KBM-7 (cell line): ENCODE measurements around the gene SMIM10L2A.
"Not testable (repeated sequence)": the region's sequence is repeated elsewhere in the genome, so short reads cannot be mapped to it uniquely, and the experiment has no call there.

Source experiments
- DNase-seq: peaks from one replicate; pipeline ENCODE4 v3.0.0-alpha.2; 2015
- in situ Hi-C: fragments of 300-500 bp; cut with MboI; formaldehyde crosslinking; loops from 2 replicates; pipeline ENCODE4 v1.14.3; 2020; ENCODE audit warnings: low sequenced_read_pairs, low pct_unique_long_range_greater_than_20kb, mixed read lengths

Gene SMIM10L2A

DNA sequence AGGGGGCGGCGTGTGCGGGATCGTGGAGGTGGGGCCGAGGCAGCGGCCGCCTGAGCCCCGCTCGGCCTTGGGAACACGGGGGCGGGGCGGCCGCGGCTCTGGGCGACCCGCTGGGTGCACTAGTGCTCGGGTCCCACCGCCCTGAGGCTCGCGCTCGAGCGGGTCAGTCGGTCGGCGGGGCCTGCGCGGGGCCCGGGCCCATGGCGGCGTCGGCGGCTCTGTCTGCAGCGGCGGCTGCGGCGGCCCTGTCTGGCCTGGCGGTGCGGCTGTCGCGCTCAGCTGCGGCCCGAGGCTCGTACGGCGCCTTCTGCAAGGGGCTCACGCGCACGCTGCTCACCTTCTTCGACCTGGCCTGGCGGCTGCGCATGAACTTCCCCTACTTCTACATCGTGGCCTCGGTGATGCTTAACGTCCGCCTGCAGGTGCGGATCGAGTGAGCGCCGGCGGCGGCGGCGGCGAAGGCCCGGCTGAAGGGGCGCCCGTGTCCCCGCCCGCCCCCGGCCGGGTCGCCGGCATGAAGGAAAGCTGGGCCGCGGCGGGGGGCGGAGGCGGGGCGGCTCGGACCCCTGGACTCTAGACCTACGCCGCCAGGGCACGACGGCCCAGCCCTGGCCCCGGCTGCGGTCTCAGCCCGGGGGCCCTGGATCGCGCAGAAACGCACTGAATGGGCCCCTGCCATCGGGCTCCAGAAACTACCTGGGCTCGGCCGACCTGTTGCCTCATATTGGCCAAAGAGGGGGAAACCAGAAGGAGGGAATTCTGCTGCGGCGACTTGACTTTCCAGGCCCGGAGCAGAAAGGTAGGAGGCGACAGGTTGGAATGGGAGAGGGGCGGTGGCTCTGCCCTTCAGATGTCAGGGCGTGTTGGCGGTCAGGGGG, at the start of gene SMIM10L2A:
TSS of gene SMIM10L2A (plus strand) at position 13 of the 878 bp plus-strand sequence. CDS start at position 201, 188 bp downstream.
- peak; percentile 36 for DNase-seq
- in situ Hi-C loops: no loop called here

DNA sequence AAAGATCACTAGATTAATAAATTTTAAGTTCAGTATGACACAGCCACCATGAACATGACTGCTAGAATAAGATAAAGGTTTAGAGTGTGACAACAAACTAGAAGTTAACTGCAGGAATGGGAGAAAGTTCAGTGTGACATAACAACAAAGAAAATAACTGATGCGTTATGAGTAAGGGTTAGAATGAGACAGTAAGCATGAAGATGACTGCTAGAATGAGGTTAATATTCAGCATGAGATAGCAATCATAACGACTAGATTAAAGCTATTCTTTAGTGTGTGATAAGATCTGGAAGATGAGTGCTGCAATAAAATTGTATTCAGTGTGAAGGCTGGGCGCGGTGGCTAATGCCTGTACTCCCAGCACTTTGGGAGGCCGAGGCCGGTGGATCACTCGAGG, 48.4 kb upstream of the SMIM10L2A start:
- in situ Hi-C loops: no loop called here
- no peak for DNase-seq

DNA sequence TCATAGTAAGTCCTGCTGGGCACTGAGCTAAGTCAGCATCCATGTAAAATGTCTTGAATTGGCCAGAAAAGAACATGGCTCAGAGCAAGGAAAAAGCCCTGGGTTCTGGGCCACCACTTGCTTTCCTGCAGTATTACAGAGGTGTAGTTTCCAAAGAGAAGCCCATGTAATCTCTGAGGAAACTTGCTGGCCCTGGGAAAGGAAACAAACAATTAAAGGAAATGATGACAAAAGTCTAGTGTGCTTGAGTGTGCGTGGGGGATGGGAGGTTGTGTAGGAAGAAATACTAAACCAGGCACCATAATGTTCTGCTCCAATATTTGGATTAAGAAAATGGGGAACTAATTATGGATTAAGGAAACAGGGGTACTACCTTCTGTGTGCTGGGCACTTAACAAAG, 39.5 kb upstream of the SMIM10L2A start:
- in situ Hi-C loops: no loop called here

DNA sequence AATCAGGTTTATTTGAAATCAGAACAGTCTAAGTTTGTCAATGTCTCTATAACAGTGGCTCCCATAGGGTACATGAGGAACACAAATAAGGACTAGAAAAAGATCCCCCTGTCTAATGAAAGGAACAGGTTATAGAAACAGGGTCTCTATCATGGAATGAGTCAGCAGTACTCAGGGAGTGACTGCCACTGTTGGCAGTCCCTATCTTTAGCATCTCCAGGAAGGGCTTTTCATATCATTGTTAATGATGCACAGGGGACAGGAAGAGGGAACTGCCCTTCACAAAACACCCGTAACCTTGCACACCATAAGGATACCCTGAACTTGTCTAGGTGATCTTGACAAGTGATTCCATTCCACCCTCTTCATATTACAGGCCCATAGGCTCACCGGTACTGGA, 38.5 kb upstream of the SMIM10L2A start:
- no peak for DNase-seq

More for the DNA sequence above, 39.5 kb upstream of the SMIM10L2A start:
- no peak for DNase-seq

DNA sequence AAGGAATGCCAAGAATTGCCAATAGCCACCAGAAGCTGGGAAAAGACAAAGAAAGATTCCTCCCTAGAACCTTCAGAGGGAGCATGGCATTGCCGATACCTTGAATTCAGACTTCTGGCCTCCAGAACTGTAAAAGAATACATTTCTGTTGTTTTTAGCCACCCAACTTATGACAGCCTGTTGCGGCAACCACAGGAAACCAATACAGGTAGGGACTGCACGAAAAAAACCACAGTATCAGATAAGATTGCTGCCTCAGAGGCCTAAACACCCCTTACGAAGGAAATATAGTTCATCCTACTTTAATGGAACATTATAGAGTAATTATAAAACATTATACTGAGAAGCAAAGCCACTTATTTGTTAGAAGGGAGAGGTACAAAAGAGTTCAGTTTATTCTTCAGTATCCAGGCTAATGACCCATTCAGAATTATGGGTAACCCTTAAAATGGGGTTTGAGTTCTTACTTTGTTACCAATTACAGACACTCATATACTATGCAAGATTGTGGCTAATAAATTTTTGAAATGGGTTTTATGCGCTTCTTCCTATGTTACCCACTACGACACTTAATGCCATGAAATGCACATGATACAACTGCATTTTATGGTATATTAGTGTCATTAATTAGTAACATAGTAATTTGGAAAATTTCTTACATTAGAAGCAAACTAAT, 37.4 kb upstream of the SMIM10L2A start:
- DNase-seq: peak; percentile 56
- in situ Hi-C loops: no loop called here

More for the DNA sequence above, 38.5 kb upstream of the SMIM10L2A start:
- in situ Hi-C loops: no loop called here

DNA sequence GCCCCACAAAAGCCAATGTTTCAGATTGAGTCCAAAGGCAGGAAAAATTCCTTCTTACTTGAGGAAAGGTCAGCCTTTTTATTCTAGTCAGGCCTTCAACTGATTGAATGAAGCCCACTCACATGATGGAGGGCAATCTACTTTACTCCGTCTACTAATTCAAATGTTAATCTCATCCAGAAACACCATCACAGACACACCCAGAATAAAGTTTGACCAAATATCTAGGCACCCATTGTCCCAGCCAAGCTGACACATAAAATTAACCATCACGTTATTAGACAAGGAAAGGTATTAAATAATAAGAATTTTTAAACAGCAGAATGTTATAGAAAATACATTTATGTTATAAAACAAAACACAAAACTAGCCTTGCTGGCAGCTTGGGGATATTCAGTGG, 32.9 kb upstream of the SMIM10L2A start:
- in situ Hi-C loops: no loop called here

DNA sequence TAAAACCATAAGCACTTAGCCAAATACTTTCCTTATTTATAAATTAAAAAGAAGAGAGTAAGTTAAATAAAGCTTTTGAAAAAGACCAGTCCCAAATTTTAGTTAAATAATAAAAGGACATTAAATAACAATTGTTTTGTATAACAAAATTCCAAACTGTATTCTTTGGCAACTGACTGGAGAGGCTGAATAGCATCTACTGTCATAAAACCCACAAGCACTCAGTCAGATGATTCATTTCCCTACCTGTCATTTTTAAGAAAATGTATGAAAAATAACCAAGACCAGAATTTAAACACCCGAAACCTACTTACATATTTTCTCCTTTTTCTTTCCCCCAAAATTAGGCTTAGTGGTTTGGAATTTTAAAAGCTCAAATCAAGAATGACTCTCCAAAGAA, 32.5 kb upstream of the SMIM10L2A start:
- in situ Hi-C loops: no loop called here
- no peak for DNase-seq

More for the DNA sequence above, 32.9 kb upstream of the SMIM10L2A start:
- no peak for DNase-seq

DNA sequence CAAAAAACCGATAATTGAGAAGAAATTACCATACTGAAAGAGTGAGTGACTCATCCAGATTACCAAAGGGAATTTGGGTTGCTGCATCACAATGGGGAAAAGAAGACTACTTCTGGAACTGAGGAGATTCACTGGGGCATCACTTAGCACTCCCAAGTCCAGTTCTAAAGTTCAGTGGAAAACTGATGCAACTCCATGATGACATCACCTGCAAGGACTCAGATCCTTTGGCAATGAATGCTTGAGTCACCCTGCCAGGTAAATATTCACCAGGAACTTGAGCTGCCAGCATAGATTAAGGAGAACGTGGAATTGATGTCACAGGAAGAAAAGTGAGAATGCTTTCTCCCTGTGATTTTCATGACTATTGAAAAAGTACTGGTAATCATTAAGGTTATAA, 32.0 kb upstream of the SMIM10L2A start:
- DNase-seq: no peak
- in situ Hi-C loops: no loop called here

DNA sequence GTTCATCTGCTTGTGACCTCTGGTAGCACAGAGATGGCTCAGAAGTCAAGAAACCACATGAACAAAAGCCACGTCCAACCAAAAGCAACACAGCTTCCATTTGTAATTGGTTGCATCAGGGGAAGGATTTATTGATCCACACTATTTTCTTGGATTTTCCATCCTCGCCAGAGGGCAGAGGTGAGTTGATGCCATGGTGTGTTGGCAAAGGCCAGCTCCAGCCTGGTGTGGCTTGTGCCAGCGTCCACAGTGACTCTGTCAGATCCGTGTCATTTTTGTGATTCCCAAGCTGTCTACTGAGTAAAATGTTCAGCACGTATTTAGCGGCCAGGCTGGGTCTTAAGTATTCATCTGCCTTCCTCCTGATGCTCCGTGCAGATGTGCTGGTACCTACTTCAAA, 30.0 kb upstream of the SMIM10L2A start:
- no peak for DNase-seq
- in situ Hi-C loops: no loop called here

DNA sequence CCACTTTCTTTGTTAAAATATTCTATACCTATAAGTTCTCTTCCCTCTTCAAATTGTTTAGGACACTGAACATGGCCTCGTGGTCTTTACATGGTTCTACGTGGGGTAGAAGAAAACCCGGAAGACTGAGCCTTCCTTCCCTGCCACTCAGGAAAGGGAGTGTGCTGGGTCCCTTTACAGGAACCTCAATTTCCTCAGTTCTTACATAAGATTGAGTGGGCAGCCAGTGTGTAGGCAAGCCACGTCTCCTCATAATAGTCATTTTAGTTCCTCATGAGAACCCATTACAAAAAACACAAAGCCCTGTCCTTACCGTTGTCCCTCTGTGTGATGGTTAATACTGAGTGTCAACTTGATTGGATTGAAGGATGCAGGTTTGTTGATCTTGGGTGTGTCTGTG, 28.7 kb upstream of the SMIM10L2A start:
- DNase-seq: peak; percentile 27
- in situ Hi-C loops: no loop called here

DNA sequence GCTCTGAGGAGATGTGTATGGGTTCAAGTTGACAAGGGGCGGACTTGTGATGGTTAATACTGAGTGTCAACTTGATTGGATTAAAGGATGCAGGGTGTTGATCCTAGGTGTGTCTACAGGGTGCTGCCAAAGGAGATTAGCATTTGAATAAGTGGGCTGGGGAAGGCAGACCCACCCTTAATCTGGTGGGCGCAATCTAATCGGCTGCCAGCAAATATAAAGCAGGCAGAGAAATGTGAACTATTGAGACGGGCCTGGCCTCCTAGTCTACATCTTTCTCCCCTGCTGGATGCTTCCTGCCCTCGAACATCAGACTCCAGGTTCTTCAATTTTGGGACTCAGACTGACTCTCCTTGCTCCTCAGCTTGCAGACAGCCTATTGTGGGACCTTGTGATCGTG, 26.7 kb upstream of the SMIM10L2A start:
- in situ Hi-C loops: no loop called here

DNA sequence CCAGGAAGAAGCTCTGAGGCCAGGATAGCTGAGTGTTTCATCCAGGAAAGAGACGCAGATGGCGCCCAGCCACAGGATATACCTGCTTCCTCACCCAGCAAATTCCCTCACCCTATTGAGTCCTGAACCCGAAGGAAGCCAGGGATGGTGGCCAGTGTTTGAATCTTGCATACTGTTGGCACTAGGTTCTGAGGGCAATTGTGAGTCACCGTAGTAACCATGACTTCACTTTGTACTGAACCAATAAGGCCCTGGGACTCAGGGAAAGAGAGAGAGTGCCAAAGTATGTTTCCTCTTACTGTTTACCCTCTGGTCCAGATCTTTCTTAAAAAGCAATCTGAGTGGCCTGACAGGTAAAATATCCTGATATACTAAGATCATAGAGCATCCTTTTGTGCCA, 25.6 kb upstream of the SMIM10L2A start:
- in situ Hi-C loops: no loop called here
- DNase-seq: no peak

More for the DNA sequence above, 26.7 kb upstream of the SMIM10L2A start:
- no peak for DNase-seq

DNA sequence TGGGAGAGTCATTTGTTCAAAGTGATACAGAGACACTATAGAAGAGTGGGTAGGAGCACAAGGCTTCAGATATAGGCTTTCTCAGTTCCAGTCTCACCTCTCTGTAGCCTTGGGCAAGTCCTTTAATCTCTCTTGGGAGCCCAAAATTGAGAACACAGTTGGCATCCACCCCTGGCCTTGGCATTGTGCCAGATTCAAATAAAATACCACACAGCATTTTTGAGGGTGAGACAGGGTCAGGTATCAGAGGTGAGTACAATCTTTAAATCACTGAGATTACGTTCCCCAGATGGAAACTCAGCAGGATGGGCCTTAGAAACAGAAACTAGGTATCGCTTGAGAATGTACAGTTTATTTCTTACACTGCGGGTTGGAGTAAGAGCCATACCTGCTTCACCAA, 25.2 kb upstream of the SMIM10L2A start:
- no peak for DNase-seq
- in situ Hi-C loops: no loop called here

DNA sequence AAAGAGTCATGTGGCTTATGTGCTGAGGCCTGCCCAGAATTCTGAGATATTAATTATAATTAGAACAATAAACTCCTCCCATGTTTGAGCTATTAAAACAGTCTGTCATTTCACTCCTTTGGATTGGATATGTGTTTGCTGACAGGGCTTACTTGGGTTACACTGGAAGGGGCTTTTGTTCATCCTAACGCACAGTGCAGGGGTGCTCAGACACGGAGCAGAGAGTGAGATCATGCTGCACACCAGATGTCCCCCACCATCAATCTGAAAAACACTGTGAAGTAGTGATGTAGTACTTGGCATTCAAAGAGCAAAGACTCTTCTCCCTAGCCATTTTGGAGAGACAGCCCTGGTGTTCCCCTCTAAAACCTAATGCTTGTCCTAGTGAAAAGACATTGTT, 24.1 kb upstream of the SMIM10L2A start:
- in situ Hi-C loops: no loop called here
- no peak for DNase-seq

DNA sequence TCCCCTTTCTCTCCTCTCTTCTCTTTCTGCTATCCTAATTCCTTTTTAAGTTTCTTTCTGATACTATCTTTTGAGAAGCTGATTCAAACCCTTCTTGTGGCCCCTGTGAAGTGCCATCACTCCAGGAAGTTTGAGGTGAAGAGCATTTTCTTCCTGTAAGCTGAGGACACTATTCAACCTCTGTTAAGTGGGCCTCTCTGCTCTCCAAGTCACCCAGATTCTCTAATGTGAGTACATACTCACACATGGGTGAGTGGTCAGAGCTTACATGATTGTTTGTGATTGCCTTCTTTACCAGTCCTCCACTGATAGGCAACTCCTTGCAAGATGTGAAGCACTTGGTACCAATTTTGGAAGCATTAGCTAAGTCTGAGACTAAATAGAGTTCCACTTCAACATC, 18.4 kb upstream of the SMIM10L2A start:
- no peak for DNase-seq
- in situ Hi-C loops: no loop called here

DNA sequence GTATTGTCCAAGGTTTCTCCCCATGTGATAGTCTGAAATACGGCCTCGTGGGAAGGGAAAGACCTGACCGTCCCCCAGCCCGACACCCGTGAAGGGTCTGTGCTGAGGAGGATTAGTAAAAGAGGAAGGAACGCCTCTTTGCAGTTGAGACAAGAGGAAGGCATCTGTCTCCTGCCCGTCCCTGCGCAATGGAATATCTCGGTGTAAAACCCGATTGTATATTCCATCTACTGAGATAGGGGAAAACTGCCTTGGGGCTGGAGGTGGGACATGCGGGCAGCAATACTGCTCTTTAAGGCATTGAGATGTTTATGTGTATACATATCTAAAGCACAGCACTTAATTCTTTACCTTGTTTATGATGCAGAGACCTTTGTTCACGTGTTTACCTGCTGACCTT, 15.3 kb upstream of the SMIM10L2A start:
- DNase-seq, in situ Hi-C loops: not testable (repeated sequence)

DNA sequence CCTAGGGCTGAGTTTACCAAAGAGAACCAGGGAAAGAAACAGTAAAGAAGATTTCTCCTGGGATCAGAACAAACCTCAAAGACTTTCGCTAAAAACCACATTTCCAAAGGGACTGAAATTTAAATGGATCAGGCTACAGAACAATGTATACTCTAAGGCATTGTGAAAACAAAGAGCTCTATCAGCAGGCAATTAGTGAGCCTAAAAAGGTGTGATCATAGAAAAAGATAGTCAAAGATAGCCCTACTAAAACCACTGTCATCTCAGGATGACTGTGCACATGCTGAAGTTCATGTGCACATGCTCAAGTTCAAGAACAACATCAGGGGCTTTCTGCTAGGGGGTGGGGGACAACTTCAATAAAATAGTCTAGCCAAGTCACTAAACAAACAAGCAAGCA, 12.9 kb upstream of the SMIM10L2A start:
- in situ Hi-C loops: no loop called here

DNA sequence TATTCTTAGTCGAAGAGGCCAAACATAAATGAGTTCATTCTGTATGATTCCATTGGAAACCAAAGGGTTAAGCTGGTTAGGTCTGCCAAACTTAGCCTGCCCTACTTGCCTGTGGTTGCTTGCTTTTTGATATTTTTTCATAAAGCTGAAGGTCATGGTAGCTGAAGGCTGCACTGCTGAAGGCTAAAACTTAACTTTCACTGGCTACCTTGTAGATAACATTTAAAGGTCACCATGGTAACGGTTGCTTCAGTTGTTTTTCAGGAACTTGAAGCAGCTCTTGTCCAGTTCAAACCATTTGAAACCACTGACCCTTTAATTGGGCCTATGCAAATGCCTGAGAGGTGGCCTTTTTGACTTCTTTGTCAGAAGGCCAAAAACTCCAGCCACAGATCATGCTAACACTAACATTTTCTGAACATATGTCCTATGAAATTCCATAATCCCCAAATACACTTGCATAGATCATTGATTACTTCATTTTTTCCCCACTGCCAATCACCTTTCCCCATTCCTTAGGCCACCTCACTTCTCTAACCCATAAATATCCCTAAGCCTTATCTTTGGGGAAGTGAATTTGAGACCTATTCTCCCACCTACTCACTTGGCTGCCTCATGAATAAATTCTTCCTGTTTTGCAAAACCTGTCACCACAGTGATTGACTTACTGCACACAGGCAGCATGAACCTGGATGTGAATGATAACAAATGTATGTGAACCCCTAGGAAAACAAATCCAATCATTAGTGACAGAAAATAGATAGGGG, 10.7 kb upstream of the SMIM10L2A start:
- in situ Hi-C loops: no loop called here
- peak; percentile 71 for DNase-seq

More for the DNA sequence above, 12.9 kb upstream of the SMIM10L2A start:
- no peak for DNase-seq

DNA sequence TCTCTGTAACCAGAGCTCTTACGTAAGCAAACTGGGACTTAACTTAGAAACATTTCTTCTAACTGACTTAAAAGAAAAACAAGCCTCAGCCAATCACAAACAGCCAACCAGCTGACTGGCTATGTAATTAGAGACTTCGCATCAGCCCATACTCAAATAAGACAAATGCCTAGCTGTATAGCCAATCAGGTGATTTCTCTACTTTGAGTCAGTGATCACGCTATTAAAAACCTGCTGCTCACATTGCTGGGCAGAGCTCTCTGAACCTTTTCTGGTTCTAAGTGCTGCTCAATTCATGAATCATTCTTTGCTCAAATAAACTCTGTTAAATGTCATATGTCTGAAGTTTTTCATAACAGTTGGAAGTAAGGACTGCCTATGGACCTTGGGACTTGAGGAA, 9.9 kb upstream of the SMIM10L2A start:
- DNase-seq: peak; percentile 17
- in situ Hi-C loops: no loop called here

DNA sequence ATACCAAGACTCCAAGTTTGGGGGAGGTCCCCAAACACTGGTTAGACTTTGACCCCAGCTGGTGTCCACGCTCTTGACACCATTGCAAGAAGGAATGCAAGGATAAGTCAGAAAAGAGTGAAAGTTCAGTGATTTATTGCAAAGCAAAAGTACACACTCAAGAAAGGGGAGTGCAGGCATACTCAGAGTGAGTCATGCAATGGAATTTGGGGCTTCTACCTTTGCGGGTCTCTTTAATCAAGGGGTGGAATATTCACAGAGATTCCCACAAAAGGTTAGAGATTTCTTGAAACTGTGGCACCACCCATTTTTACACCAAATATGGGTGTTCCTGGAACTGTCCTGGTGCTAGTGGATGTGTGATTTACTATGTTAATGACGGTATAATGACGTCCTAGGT, 5.2 kb upstream of the SMIM10L2A start:
- in situ Hi-C loops: no loop called here
- DNase-seq: no peak
